Activated CD8-positive, alpha-beta T cell treated with anti-CD3 and anti-CD28 coated beads for 36 hours (primary cell): ENCODE data around the gene ADAMTSL5. TPM values are rescaled to one million over a fixed set of nuclear protein-coding genes. Genes with fewer than 3 reads are reported as not detected.

Experiments
- ATAC-seq: fragments of 200-7000 bp; cut with Tn5 transposase; one replicate; pipeline ENCODE4 v1.10.0; 2021; ENCODE audit warnings: mild to moderate bottlenecking, moderate library complexity
- CTCF ChIA-PET: fragments of 350-600 bp; sonication (Branson Sonifier 250); formaldehyde crosslinking; loops from one replicate; lab custom pipeline; 2021; ENCODE audit warnings: antibody characterized with exemption; lab: Charles Lee
- POLR2A ChIA-PET: fragments of 350-600 bp; sonication (Branson Sonifier 250); formaldehyde crosslinking; loops from one replicate; lab custom pipeline; 2021; ENCODE audit warnings: antibody characterized with exemption; lab: Charles Lee
- DNase-seq: peaks from one replicate; pipeline ENCODE4 v3.0.0-alpha.2; 2020
- H3K27ac Mint-ChIP-seq: one replicate; pipeline ENCODE4 v1.8.0; 2021; ENCODE audit warnings: mild to moderate bottlenecking, mixed read lengths
- H3K27me3 Mint-ChIP-seq: one replicate; pipeline ENCODE4 v1.8.0; 2021; ENCODE audit warnings: mixed read lengths
- H3K36me3 Mint-ChIP-seq: one replicate; pipeline ENCODE4 v1.8.0; 2021; ENCODE audit warnings: low read depth, mixed read lengths
- H3K4me1 Mint-ChIP-seq: one replicate; pipeline ENCODE4 v1.8.0; 2021; ENCODE audit warnings: low read depth, mixed read lengths
- H3K4me3 Mint-ChIP-seq: one replicate; pipeline ENCODE4 v1.8.0; 2021; ENCODE audit warnings: mild to moderate bottlenecking, moderate library complexity, mixed read lengths
- H3K9me3 Mint-ChIP-seq: one replicate; pipeline ENCODE4 v1.8.0; 2021; ENCODE audit warnings: mixed read lengths
- CTCF ChIP-seq: fragments of 200-600 bp; IDR thresholded peaks from one replicate; pipeline ENCODE4 v1.8.0; 2022; ENCODE audit warnings: antibody characterized with exemption, mild to moderate bottlenecking
- intact Hi-C: fragments of 100-400 bp; cut with micrococcal nuclease; formaldehyde crosslinking; loops from one replicate; pipeline ENCODE4 v1.10.0; 2022
- total RNA-seq, 2 experiments: library from RNA; stranded (reverse); gene quantifications; one replicate each; pipeline ENCODE4 v1.2.3, GENCODE V29; 2021

Gene ADAMTSL5
- total RNA-seq, 2 experiments from 2014 or later: 1.3 TPM

DNA sequence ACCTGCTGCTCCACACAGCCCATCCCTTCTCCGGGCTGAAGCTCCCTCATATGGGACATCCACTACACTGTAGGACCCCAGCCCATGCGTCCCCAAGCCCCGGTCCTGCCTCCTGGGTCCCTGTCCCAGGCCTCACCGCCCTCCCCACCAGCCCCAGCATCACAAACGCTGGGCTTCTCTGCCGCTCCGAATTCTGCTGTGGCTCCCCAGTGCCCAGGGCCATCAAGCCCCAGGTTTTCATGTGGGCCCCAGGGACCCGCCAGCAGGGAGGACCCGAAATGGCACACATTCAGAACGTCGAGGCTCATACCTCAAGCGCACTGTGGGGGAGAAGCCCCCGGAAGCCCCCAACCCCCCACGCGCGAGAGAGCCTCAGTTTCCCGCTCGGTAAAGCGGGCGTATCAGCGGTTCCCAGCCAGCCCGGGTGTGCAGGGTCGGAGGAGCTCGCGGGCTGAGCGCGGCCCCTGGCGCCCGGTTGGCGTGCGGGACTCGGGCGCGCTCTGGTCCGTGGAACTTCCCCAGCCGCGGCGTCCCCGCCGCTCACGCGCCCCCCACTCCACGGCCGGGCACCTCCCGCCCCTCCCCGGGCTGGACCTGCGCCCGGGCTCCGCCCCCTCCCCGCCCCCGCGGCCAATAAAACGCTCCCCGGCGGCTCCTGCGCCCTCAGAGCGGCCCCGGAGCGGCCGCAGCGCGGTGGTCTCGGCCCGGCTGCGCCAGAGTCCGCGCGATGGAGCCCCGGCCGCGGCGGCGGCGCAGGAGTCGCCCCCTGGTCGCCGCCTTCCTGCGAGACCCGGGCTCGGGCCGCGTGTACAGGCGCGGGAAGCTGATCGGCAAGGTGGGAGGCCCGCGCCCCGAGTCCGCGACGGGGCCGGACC, 10.8 kb upstream of the ADAMTSL5 start, which contains the start of gene PLK5:
TSS of gene PLK5 (plus strand) at position 666 of the 875 bp plus-strand sequence. CDS start 2,920 bp downstream, outside the sequence.
- no peaks in the 10 kb centered on the region for H3K9me3 Mint-ChIP-seq
- ATAC-seq (no peak), DNase-seq (no peak)
- no peak within 1 kb of the TSS for H3K4me3 Mint-ChIP-seq
- ChIA-PET POLR2A (interaction anchor here (1.4 kb wide), 1 partner anchor 57 kb away, joined by 3 read pairs; no protein-coding TSS in a partner anchor), CTCF (no interaction called here)
- peaks cover 6% of the 10 kb centered on the region for H3K4me1 Mint-ChIP-seq
- H3K27ac Mint-ChIP-seq: no peak within 1 kb of the TSS
- no peaks in the 10 kb centered on the region for H3K36me3 Mint-ChIP-seq
- TF ChIP-seq CTCF: no peak
- intact Hi-C loops: no loop called here
- peaks cover 31% of the 10 kb centered on the region for H3K27me3 Mint-ChIP-seq

GRCh38 chr19:1522838-1523237, 10.0 kb upstream of the ADAMTSL5 start:
- intact Hi-C loops: no loop called here
- POLR2A ChIA-PET: interaction anchor here (1.4 kb wide), 1 partner anchor 57 kb away, joined by 3 read pairs; no protein-coding TSS in a partner anchor
- Mint-ChIP-seq H3K27me3 (peaks cover 31% of the 10 kb centered on the region), H3K9me3 (no peaks in the 10 kb centered on the region), H3K27ac (no peak overlapping the region), H3K36me3 (no peaks in the 10 kb centered on the region), H3K4me3 (no peak overlapping the region), H3K4me1 (peaks cover 6% of the 10 kb centered on the region)
- no peak for ATAC-seq
- no peak for DNase-seq
- no peak for TF ChIP-seq CTCF
- CTCF ChIA-PET: interaction anchor here (1.5 kb wide), 1 partner anchor 24 kb away, joined by 4 read pairs; no protein-coding TSS in a partner anchor

- intact Hi-C loops: no loop called here
- Mint-ChIP-seq H3K4me1 (peaks cover 6% of the 10 kb centered on the region), H3K36me3 (no peaks in the 10 kb centered on the region), H3K4me3 (no peak overlapping the region), H3K27me3 (peaks cover 29% of the 10 kb centered on the region), H3K27ac (no peak overlapping the region), H3K9me3 (no peaks in the 10 kb centered on the region)
- no peak for TF ChIP-seq CTCF
- ATAC-seq (no peak), DNase-seq (no peak)
- ChIA-PET POLR2A (no interaction called here), CTCF (interaction anchor here (1.5 kb wide), 1 partner anchor 25 kb away, joined by 4 read pairs; no protein-coding TSS in a partner anchor)
These were observed 9.2 kb upstream of the ADAMTSL5 start for GRCh38 chr19:1522061-1522460.

- Mint-ChIP-seq H3K4me3 (no peak overlapping the region), H3K36me3 (no peaks in the 10 kb centered on the region), H3K9me3 (no peaks in the 10 kb centered on the region), H3K27me3 (peaks cover 29% of the 10 kb centered on the region), H3K27ac (no peak overlapping the region), H3K4me1 (peaks cover 6% of the 10 kb centered on the region)
- TF ChIP-seq CTCF: no peak
- ChIA-PET CTCF (interaction anchor here (1.5 kb wide), 1 partner anchor 25 kb away, joined by 4 read pairs; no protein-coding TSS in a partner anchor), POLR2A (interaction anchor here (0.6 kb wide), 1 partner anchor 210 kb away, joined by 3 read pairs; no protein-coding TSS in a partner anchor)
- no peak for ATAC-seq
- intact Hi-C loops: no loop called here
- DNase-seq: no peak
These were observed 8.8 kb upstream of the ADAMTSL5 start for GRCh38 chr19:1521636-1522035.
